ENCODE results near the gene GRK2. TPM values are rescaled to one million over a fixed set of nuclear protein-coding genes. Genes with fewer than 3 reads are reported as not detected.

The GRK2 gene
- total RNA-seq, 1 donor from 2014 or later: 51.3 TPM

- TF ChIP-seq, protein P1, sequence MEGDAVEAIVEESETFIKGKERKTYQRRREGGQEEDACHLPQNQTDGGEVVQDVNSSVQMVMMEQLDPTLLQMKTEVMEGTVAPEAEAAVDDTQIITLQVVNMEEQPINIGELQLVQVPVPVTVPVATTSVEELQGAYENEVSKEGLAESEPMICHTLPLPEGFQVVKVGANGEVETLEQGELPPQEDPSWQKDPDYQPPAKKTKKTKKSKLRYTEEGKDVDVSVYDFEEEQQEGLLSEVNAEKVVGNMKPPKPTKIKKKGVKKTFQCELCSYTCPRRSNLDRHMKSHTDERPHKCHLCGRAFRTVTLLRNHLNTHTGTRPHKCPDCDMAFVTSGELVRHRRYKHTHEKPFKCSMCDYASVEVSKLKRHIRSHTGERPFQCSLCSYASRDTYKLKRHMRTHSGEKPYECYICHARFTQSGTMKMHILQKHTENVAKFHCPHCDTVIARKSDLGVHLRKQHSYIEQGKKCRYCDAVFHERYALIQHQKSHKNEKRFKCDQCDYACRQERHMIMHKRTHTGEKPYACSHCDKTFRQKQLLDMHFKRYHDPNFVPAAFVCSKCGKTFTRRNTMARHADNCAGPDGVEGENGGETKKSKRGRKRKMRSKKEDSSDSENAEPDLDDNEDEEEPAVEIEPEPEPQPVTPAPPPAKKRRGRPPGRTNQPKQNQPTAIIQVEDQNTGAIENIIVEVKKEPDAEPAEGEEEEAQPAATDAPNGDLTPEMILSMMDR (IDR thresholded peaks at IDR 0.05; ENCODE audit: insufficient read depth, low read length, poor library complexity, severe bottlenecking): no peak
- DNase-seq (ENCODE audit: low read depth): no peak
- peaks cover 3% of the 10 kb centered on the region for H3K36me3 ChIP-seq (ENCODE audit: control insufficient read depth, insufficient read depth, low read length)
- H3K27me3 ChIP-seq (ENCODE audit: control insufficient read depth, insufficient read depth, low read length): no peaks in the 10 kb centered on the region
- no peak overlapping the region for H3K4me3 ChIP-seq (ENCODE audit: low read depth, low read length)
These were observed 9.5 kb downstream of the GRK2 start for GRCh38 chr11:67275606-67276409.

- TF ChIP-seq, protein P1 (IDR thresholded peaks at IDR 0.05; ENCODE audit: insufficient read depth, low read length, poor library complexity, severe bottlenecking): peak; percentile 29
- Histone ChIP-seq H3K27me3 (ENCODE audit: control insufficient read depth, insufficient read depth, low read length) (no peaks in the 10 kb centered on the region), H3K36me3 (ENCODE audit: control insufficient read depth, insufficient read depth, low read length) (peaks cover 3% of the 10 kb centered on the region), H3K4me3 (ENCODE audit: low read depth, low read length) (no peak overlapping the region)
- DNase-seq (ENCODE audit: low read depth): no peak
These were observed 10.5 kb downstream of the GRK2 start for GRCh38 chr11:67276781-67277230.

DNA sequence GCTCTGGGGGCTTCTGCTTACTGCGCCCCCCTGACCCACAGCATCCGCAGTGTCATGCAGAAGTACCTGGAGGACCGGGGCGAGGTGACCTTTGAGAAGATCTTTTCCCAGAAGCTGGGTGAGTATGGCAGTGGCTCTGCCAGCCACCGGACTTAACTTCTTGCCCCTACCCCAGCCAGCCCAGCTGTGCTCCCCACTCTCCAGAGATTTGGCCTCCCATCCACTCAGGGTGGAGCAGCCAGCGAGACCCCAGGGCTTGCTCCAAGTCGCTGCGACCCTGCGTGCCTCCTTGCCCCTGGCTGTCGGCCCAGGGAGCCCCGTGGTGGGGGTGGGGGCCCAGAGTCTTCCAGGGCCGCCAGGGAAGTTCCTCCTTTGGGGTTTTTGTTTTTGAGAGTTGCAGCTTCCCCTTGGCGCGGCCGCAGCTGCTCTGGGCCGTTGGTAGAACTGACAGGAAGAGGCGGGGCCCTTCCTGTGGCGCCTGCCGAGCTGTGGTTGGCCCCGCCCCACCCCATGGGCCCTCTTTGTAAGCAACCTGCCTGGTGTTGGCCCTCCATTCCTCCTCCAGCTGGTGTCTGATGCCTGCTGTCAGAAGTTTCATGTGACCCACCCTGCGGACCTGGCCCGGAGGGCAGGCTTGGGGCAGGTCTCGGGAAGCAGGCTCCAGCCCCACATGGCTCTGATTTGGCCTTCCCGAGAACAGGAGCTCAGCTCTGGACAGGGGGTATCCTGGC, 11.1 kb downstream of the GRK2 start:
- no peak for DNase-seq (ENCODE audit: low read depth)
- H3K27me3 ChIP-seq (ENCODE audit: control insufficient read depth, insufficient read depth, low read length): no peaks in the 10 kb centered on the region
- H3K4me3 ChIP-seq (ENCODE audit: low read depth, low read length): peak overlapping the region; percentile 1
- peaks cover 3% of the 10 kb centered on the region for H3K36me3 ChIP-seq (ENCODE audit: control insufficient read depth, insufficient read depth, low read length)
- TF ChIP-seq, protein P1 (IDR thresholded peaks at IDR 0.05; ENCODE audit: insufficient read depth, low read length, poor library complexity, severe bottlenecking): no peak

DNA sequence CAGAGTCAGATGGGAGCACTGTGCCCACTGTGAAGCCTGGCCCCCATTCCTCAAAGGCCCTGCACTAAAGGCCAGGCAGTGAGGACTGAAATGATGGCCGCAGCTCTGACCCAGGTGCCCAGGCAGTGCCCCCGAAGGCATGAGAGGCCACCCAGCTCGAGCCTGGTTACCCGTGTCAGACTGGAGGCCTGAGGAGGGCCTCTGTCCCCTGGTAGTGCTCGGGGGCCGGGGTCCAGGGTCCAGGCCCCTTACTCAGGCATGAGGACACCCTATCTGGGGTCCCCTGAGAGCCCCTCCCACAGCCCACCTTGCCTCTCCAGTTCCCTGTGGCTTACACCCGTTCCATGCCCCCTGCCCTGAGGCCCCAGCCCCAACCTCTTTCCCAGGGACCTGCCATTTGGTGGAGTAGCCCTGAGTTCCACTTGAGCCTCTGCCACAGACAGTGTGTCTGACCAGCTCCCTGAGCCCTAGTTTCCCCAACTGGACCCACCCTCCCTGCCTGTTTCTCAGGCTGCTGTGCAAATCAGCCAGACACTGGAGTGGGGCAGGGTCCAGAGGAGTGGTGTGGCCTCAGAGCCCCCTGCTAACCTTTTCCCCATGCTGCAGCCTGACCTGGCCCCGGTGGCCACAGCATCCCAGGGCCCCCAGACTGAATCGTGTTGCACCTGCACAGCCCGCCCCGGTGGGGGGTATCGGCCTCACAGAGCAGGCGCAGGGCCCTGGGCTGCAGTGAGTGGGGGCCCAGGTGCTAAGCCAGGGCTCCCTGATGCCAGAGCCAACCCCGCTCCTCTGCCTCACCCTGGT, 12.1 kb downstream of the GRK2 start:
- DNase-seq (ENCODE audit: low read depth): no peak
- Histone ChIP-seq H3K4me3 (ENCODE audit: low read depth, low read length) (no peak overlapping the region), H3K27me3 (ENCODE audit: control insufficient read depth, insufficient read depth, low read length) (no peaks in the 10 kb centered on the region), H3K36me3 (ENCODE audit: control insufficient read depth, insufficient read depth, low read length) (peaks cover 4% of the 10 kb centered on the region)
- TF ChIP-seq, protein P1 (IDR thresholded peaks at IDR 0.05; ENCODE audit: insufficient read depth, low read length, poor library complexity, severe bottlenecking): no peak

- TF ChIP-seq, protein P1 (IDR thresholded peaks at IDR 0.05; ENCODE audit: insufficient read depth, low read length, poor library complexity, severe bottlenecking): no peak
- Histone ChIP-seq H3K4me3 (ENCODE audit: low read depth, low read length) (no peak overlapping the region), H3K36me3 (ENCODE audit: control insufficient read depth, insufficient read depth, low read length) (peaks cover 4% of the 10 kb centered on the region), H3K27me3 (ENCODE audit: control insufficient read depth, insufficient read depth, low read length) (no peaks in the 10 kb centered on the region)
- no peak for DNase-seq (ENCODE audit: low read depth)
These were observed 12.8 kb downstream of the GRK2 start for GRCh38 chr11:67278939-67279588.
